ENCODE data around the gene STT3A.

STT3A gene

DNA sequence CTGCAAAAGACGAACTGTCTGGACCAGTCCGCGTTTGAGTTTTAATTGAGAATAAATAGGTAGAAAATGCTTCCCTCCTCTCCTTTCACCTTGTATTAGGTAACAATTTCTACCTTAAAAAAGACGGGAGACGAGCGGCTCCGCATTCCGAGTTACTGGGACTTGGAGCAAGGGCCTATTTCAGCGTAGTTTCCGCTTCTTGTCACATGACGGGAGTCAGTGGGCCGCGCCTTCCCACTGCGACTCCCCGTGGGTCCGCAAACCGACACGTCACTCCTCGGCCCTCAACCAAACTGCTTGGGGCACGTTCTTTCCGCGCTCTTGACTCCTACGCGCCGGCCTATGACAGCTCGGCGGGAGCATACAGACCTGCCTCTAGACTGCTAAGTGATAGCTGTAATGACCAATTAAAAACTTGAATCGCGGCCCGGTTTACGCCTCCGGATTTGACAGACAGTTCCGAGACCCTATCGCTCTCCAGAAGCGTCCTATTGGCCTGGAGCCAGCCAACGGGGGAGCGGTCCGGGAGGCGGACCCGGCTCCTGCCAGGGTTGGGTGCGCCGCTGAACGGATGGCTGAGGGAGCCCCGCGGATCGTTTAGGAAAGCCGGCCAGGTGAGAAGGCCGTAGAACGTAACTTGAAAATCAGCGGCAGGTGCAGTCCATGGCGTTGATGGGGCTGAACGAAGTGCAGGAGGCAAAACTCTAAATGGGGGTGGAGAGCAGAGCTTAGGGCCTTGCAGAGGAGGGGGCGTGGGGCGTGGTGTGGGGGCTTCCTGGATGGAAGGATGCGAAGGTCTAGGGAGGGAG lies at the start of gene STT3A:
STT3A (plus strand) TSS at position 548 of the 809 bp plus-strand sequence. CDS start 3,064 bp downstream, outside the sequence.
- Mint-ChIP-seq H3K4me3 (peak within 1 kb of the TSS; percentile 89), H3K27ac (peak within 1 kb of the TSS; percentile 98), H3K4me1 (ENCODE audit: low read depth) (peaks cover 53% of the 10 kb centered on the region), H3K9me3 (no peaks in the 10 kb centered on the region), H3K36me3 (ENCODE audit: low read depth) (peaks cover 58% of the 10 kb centered on the region), H3K27me3 (no peaks in the 10 kb centered on the region)
- peak; percentile 97 for DNase-seq

DNA sequence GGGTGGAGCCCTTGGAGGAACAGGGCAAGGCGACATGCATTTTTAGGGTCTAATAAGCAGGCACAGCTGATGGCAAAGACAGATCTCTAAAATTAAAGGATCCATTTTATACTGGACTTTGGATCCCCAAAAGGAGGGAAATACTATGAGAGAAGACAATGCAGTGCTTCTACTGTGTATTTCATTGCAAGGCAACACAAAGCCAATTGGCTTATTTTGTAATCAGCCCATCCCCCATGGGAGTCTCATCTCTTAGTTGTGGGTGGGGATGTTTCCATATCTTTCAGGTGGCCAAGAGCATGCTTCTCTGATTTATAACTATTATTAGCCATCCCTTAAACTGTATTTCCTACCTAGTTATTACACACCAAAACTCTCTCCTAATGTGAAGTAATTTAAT lies 41.9 kb upstream of the STT3A start:
- no peak overlapping the region for H3K27ac Mint-ChIP-seq
- DNase-seq: no peak
- H3K4me3 Mint-ChIP-seq: no peak overlapping the region
- no peaks in the 10 kb centered on the region for H3K4me1 Mint-ChIP-seq (ENCODE audit: low read depth)
- H3K9me3 Mint-ChIP-seq: peaks cover 45% of the 10 kb centered on the region
- no peaks in the 10 kb centered on the region for H3K27me3 Mint-ChIP-seq
- H3K36me3 Mint-ChIP-seq (ENCODE audit: low read depth): peaks cover 16% of the 10 kb centered on the region

DNA sequence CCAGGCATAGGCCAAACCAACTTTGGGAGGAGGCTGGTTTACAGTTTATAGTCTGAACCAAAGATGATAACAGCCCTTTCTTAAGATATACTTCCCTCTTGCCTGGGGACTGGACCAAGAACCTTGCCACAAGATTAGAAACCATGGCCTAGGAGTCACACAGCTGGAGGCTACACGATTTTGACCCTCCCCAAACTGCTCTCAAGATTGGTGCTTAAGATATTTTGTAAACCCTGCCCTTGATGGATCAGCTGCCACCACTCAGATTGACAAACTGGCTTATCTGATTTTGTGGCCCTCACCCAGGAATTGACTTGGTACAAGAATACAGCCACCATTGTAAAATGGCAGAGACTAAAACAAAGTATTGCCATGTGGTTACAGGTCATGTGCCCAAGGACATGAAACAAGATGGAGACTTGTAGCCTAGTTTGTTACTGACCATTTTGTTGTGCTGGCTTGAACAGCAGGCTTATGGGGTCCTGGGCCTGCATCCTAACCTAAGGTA lies 40.8 kb upstream of the STT3A start:
- peaks cover 16% of the 10 kb centered on the region for H3K36me3 Mint-ChIP-seq (ENCODE audit: low read depth)
- no peaks in the 10 kb centered on the region for H3K27me3 Mint-ChIP-seq
- H3K4me3 Mint-ChIP-seq: no peak overlapping the region
- no peak for DNase-seq
- H3K9me3 Mint-ChIP-seq: peaks cover 45% of the 10 kb centered on the region
- H3K4me1 Mint-ChIP-seq (ENCODE audit: low read depth): no peaks in the 10 kb centered on the region
- no peak overlapping the region for H3K27ac Mint-ChIP-seq

DNA sequence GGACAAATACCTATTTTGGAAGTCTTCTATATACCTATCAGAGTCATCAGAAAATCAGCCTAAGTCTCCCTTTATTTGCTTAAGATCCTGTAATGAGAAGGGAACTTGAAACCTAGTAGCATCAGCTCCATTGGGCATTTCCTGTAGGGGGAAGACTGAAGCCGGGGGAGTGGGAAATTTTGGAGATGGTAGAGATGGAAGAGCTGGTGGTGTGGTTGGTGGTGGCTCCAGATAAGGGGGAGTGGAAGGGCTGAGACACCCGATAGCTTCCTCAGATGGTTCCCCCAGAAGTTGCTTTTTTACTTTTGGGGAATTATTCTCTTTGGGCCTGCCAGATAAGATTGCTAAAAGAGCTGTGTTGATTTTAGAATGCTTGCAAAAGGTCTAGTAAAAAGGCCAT lies 39.7 kb upstream of the STT3A start:
- no peak overlapping the region for H3K4me3 Mint-ChIP-seq
- no peaks in the 10 kb centered on the region for H3K27me3 Mint-ChIP-seq
- no peak overlapping the region for H3K27ac Mint-ChIP-seq
- no peaks in the 10 kb centered on the region for H3K4me1 Mint-ChIP-seq (ENCODE audit: low read depth)
- peaks cover 45% of the 10 kb centered on the region for H3K9me3 Mint-ChIP-seq
- DNase-seq: no peak
- H3K36me3 Mint-ChIP-seq (ENCODE audit: low read depth): peaks cover 16% of the 10 kb centered on the region

DNA sequence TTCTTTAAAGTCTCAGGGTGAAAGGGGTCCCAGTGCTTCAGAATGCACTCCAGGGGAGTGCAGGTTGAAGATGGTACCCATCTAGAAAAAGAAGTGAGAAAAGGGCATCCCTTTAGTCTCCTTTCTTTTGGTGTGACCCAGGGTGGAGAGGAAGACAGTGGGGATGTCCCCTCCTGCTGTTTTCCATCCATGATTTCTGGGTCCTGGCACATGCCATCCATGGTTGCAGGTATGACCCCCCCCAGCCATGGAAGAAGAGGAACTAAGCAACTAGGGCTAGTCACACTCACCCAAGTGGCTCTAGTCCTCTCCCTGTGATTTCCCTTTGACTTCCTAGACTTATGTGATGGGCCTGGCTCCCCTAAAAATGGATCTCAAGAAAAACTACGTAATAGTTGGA lies 39.3 kb upstream of the STT3A start:
- DNase-seq: no peak
- H3K9me3 Mint-ChIP-seq: peaks cover 45% of the 10 kb centered on the region
- H3K4me3 Mint-ChIP-seq: no peak overlapping the region
- H3K4me1 Mint-ChIP-seq (ENCODE audit: low read depth): no peaks in the 10 kb centered on the region
- H3K36me3 Mint-ChIP-seq (ENCODE audit: low read depth): peaks cover 16% of the 10 kb centered on the region
- H3K27ac Mint-ChIP-seq: no peak overlapping the region
- H3K27me3 Mint-ChIP-seq: no peaks in the 10 kb centered on the region

DNA sequence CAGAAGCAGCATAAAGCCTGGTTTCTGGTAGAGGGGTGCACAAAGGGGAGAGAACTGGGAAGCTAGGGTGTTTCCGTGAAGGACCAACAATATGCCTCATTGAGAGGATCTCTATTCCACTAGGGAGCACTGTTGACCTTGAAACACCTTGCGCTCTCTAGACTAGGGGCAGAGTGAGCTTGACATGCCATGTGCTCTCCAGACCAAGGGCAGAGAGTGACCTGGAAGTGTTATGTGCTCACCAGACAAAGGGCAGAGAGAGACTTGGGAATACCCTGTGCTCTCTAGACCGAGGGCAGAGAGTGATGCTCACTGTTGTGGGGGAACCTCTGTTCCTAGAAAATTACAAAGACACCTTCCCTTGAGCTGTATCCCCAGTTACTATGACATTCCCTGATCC lies 38.6 kb upstream of the STT3A start:
- Mint-ChIP-seq H3K4me1 (ENCODE audit: low read depth) (no peaks in the 10 kb centered on the region), H3K4me3 (no peak overlapping the region), H3K27me3 (no peaks in the 10 kb centered on the region), H3K9me3 (peaks cover 45% of the 10 kb centered on the region), H3K36me3 (ENCODE audit: low read depth) (peaks cover 16% of the 10 kb centered on the region), H3K27ac (no peak overlapping the region)
- DNase-seq: no peak

DNA sequence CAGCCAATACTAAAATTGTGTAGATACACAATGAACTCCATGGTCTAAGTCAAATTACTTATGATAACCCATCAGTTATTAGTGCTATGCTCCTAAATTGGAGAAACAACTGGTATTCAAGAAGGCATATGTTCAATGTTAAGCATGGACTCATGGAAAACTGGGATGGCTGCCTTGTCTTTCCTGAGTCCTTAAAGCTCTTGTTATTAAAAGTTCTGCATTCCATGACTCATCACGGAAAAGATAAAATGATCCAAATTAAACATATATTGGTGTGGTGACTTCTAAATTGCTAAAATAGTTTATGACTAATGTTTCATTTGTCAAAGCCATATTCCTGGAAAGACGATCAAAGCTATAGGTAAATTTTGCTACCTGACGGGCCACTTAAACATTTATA lies 32.8 kb upstream of the STT3A start:
- Mint-ChIP-seq H3K4me1 (ENCODE audit: low read depth) (no peaks in the 10 kb centered on the region), H3K27ac (no peak overlapping the region), H3K36me3 (ENCODE audit: low read depth) (no peaks in the 10 kb centered on the region), H3K4me3 (no peak overlapping the region), H3K27me3 (no peaks in the 10 kb centered on the region), H3K9me3 (peaks cover 9% of the 10 kb centered on the region)
- no peak for DNase-seq

DNA sequence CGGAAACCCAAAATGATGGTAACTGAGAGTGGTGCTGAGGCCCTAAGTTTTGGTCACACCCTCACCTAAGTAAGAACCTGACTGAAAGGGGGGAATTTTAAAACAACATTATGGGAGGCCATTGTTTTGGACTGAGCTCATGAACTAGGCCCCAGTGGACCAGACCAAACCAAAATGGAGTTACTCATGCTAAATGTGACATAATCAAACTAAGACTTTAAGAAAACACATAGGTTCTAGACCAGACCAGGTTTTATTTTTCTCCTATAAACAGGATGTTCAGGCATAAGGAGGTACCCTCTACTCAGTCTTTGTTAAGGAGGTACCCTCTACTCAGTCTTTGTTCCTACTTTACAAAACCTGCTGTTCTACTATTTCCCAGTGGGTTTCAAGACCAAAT lies 30.7 kb upstream of the STT3A start:
- Mint-ChIP-seq H3K4me3 (no peak overlapping the region), H3K9me3 (no peaks in the 10 kb centered on the region), H3K4me1 (ENCODE audit: low read depth) (no peaks in the 10 kb centered on the region), H3K27ac (no peak overlapping the region), H3K36me3 (ENCODE audit: low read depth) (no peaks in the 10 kb centered on the region), H3K27me3 (no peaks in the 10 kb centered on the region)
- DNase-seq: no peak

DNA sequence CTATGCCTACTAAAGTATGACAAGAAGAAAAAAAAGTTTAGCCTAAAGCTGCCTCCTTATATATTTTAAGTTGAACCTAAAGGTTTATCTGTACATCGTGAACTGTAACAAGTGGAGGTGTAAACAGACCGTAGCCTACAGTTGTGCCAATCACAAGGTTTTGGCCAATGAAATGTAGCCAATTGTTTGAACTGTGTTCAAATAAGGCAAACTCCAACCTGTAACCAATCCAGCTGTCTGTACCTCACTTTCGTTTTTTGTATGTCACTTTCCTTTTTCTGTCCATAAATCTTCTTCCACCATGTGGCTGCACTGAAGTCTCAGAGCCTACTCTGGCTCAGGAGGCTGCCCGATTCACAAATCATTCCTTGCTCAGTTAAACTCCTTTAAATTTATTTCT lies 30.2 kb upstream of the STT3A start:
- Mint-ChIP-seq H3K27me3 (no peaks in the 10 kb centered on the region), H3K9me3 (no peaks in the 10 kb centered on the region), H3K4me3 (no peak overlapping the region), H3K4me1 (ENCODE audit: low read depth) (no peaks in the 10 kb centered on the region), H3K27ac (no peak overlapping the region), H3K36me3 (ENCODE audit: low read depth) (no peaks in the 10 kb centered on the region)
- DNase-seq: no peak

DNA sequence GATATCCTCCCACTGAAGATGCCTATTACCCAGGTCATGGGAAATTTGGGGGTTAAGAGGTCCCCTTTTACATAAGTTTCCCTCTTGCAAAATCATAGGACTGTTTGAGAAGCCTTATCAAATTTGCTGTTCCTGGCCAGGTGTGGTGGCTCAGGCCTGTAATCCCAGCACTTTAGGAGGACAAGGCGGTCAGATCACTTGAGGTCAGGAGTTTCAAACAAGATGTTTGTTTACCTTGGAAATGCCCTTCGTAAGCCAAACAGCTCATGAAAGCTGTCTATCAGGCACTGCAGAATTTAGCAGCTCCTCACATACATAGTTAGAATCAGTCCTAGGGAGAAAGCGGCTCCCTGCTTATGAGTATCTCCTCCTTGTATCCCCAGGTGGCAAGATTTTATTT lies 28.3 kb upstream of the STT3A start:
- no peaks in the 10 kb centered on the region for H3K27me3 Mint-ChIP-seq
- no peaks in the 10 kb centered on the region for H3K4me1 Mint-ChIP-seq (ENCODE audit: low read depth)
- no peaks in the 10 kb centered on the region for H3K9me3 Mint-ChIP-seq
- H3K27ac Mint-ChIP-seq: no peak overlapping the region
- no peaks in the 10 kb centered on the region for H3K36me3 Mint-ChIP-seq (ENCODE audit: low read depth)
- no peak overlapping the region for H3K4me3 Mint-ChIP-seq
- no peak for DNase-seq

DNA sequence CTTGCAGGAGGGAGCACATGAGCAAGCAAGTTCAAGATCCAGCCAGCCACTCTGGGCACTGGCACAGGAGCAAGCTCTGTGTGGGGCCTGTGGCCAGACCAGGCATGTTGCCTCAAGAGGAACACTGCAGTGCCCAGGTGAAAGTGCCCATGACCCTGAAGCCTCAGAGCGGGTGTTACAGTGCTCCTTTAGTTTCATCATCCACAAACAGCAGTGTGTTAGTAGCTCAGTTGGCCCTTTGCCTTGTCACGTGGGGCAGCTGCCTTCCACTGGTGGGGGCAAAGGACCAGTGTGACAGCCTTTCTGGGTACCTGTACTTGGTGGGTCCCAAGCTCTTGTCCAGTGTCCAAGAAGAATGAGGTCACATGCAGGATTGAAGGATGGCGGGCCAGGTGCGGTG lies 26.4 kb upstream of the STT3A start:
- H3K27ac Mint-ChIP-seq: no peak overlapping the region
- DNase-seq: no peak
- peaks cover 14% of the 10 kb centered on the region for H3K4me1 Mint-ChIP-seq (ENCODE audit: low read depth)
- H3K9me3 Mint-ChIP-seq: no peaks in the 10 kb centered on the region
- H3K4me3 Mint-ChIP-seq: no peak overlapping the region
- H3K36me3 Mint-ChIP-seq (ENCODE audit: low read depth): peaks cover 15% of the 10 kb centered on the region
- H3K27me3 Mint-ChIP-seq: no peaks in the 10 kb centered on the region

DNA sequence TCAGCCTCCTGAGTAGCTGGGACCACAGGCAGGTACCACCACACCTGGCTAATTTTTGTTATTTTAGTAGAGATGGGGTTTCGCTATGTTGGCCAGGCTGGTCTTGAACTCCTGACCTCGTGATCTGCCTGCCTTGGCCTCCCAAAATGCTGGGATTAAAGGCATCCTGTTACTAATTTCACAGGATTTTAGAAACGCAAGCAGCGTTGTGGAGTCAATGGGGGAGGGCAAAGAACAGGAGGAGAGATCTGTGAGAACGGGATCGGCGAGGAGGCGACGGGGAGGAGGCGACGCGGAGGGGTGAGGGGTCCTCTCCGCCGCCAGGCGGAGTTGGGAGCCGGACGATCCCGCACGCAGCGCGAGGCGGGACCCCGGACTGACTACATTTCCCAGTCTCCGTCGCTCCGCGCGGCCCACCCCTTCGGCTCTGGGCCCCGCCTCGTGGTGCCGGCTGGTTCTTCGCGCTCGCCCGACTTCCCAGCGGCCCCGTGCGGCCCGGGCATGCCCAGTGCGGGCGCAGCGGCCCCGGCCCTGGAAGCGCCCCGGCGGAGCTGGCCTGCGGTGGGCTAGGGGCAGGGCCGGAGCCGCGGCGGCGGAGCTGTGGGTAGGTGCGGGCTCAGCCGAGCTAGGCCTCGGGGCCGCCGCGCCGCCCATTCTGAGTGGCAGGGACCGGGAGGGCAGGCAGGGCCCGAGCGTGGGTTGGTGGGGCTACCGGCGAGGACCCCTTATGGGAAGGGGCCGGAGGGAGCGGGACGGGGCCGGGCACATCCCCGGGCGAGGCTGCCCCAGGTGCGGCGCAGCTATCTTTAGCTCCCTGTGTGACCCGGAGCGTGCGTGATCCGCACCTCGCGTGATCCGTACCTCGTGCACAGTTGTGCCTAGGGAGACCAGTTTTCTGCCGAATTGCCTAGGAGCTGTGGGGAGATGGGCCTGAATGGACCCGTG lies 23.4 kb upstream of the STT3A start, which contains the start of gene EI24:
EI24 (plus strand) TSS at position 508 of the 945 bp plus-strand sequence. CDS start 3,051 bp downstream, outside the sequence.
- Mint-ChIP-seq H3K27ac (peak within 1 kb of the TSS; percentile 95), H3K9me3 (no peaks in the 10 kb centered on the region), H3K27me3 (no peaks in the 10 kb centered on the region), H3K36me3 (ENCODE audit: low read depth) (peaks cover 41% of the 10 kb centered on the region), H3K4me1 (ENCODE audit: low read depth) (peaks cover 29% of the 10 kb centered on the region), H3K4me3 (peak within 1 kb of the TSS; percentile 90)
- peak; percentile 93 for DNase-seq

DNA sequence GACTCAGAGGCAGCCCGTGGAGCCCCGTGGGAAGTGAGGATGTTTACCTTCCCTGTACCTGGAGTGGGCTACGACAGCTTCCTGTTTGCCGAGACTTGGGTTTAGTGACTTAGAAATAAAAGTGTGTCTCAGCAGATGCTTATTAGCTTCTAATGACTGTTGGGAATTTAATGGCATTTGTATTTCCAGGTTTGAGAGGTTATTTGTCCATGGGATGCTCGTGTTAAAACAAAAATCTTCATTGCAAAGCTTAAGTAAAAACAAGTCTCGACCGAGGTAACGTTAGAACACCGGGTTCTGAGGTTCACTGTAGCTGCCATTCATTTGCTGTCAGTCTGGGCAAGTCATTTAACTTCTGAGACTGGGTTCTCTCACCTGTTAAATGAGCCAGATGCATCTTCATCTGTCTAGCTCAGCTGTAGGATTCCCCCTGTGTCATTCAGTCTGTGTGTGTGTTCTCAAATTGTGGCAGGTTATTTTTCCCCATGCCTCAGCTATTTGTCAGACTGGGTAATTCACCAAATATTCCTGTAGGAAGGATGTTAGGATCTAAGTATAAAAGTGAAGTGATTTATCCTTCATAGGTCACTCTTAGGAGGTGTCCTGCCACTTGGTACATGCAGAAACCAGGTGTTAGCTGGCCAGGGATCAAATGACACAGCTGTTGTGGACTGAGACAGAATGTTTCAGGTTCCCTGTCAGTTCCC lies 22.6 kb upstream of the STT3A start:
- peaks cover 49% of the 10 kb centered on the region for H3K36me3 Mint-ChIP-seq (ENCODE audit: low read depth)

DNA sequence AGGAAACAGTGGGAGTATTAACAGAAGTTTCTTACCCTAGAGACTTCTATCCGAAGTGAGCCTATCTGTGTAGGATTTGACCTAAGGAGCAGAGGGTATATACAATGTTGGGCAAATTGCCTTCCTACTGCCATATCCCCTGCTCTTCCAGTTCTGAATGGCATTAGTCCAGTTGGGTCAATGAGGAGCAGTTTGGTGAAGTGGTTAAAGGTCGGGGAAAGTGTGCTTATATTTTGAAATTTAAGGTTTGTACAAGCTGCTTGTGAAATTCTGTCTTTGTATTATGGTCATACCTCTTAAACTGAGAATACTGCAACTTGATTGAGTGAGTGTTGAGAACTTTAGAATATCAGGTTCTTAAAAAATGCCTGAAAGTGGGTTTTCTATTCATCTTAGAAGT lies 21.7 kb upstream of the STT3A start:
- H3K4me3 Mint-ChIP-seq: peak overlapping the region; percentile 90
- H3K27ac Mint-ChIP-seq: peak overlapping the region; percentile 94
- no peaks in the 10 kb centered on the region for H3K27me3 Mint-ChIP-seq
- peaks cover 31% of the 10 kb centered on the region for H3K4me1 Mint-ChIP-seq (ENCODE audit: low read depth)
- peaks cover 58% of the 10 kb centered on the region for H3K36me3 Mint-ChIP-seq (ENCODE audit: low read depth)
- no peaks in the 10 kb centered on the region for H3K9me3 Mint-ChIP-seq
- DNase-seq: no peak

More for the DNA sequence above, 22.6 kb upstream of the STT3A start:
- peak overlapping the region; percentile 90 for H3K4me3 Mint-ChIP-seq
- H3K9me3 Mint-ChIP-seq: no peaks in the 10 kb centered on the region
- DNase-seq: no peak
- H3K4me1 Mint-ChIP-seq (ENCODE audit: low read depth): peaks cover 31% of the 10 kb centered on the region
- peak overlapping the region; percentile 94 for H3K27ac Mint-ChIP-seq
- no peaks in the 10 kb centered on the region for H3K27me3 Mint-ChIP-seq

All from activated T-cell treated with anti-CD3 and anti-CD28 coated beads, Interleukin-2, amount 50 U/mL, for 24 hours (primary cell).